ENCODE data around the gene DBNDD1. TPM values are rescaled to one million over a fixed set of nuclear protein-coding genes. Genes with fewer than 3 reads are reported as not detected.

The DBNDD1 gene
- total RNA-seq, 1 experiment from 2014 or later = 75.0 TPM

DNA sequence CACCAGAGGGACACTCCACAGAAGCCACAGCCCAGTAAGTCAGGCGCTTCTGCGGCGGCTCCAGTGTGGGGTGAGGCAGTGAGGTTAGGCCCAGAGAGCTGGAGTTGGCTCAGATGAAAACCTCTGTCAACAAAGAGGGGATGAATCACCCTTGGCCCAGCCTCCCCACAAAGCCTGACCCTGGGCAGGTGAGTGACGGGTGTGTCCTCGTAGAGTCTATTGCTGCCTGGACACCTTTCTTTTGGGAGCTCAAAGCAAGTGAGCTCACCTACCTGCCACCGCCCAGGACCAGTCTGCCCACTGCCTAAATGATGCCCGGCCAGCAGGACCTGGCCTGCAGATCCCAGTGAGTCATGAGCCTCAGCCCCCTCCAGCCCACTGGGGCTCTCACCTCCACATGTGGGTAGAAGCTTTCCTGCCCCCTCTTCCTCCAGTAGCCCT lies 24.9 kb upstream of the DBNDD1 start:
- ATAC-seq (no peak), DNase-seq (ENCODE audit: low spot score) (no peak)
- no peak overlapping the region for H3K27ac Mint-ChIP-seq
- POLR2A ChIA-PET = interaction anchor here (1.6 kb wide), 1 partner anchor 9 kb away, joined by 4 read pairs; no protein-coding TSS in a partner anchor
- no peaks in the 10 kb centered on the region for H3K9me3 Mint-ChIP-seq
- CTCF ChIA-PET = no interaction called here
- peaks cover 20% of the 10 kb centered on the region for H3K36me3 Mint-ChIP-seq
- TF ChIP-seq, protein P1, sequence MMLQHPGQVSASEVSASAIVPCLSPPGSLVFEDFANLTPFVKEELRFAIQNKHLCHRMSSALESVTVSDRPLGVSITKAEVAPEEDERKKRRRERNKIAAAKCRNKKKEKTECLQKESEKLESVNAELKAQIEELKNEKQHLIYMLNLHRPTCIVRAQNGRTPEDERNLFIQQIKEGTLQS (CRISPR knock-in tag; conservative IDR thresholded peaks at IDR 0.05) = no peak
- no peak for TF ChIP-seq ZNF416 (CRISPR knock-in tag; IDR thresholded peaks at IDR 0.05)
- no peak for TF ChIP-seq ZNF263 (CRISPR knock-in tag; IDR thresholded peaks at IDR 0.05; ENCODE audit: low read depth)
- TF ChIP-seq ELF4 (CRISPR knock-in tag; IDR thresholded peaks at IDR 0.05; ENCODE audit: low read depth) = no peak
- TF ChIP-seq, protein P2, sequence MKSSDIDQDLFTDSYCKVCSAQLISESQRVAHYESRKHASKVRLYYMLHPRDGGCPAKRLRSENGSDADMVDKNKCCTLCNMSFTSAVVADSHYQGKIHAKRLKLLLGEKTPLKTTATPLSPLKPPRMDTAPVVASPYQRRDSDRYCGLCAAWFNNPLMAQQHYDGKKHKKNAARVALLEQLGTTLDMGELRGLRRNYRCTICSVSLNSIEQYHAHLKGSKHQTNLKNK (CRISPR knock-in tag; IDR thresholded peaks at IDR 0.05) = no peak
- TF ChIP-seq, protein P3, sequence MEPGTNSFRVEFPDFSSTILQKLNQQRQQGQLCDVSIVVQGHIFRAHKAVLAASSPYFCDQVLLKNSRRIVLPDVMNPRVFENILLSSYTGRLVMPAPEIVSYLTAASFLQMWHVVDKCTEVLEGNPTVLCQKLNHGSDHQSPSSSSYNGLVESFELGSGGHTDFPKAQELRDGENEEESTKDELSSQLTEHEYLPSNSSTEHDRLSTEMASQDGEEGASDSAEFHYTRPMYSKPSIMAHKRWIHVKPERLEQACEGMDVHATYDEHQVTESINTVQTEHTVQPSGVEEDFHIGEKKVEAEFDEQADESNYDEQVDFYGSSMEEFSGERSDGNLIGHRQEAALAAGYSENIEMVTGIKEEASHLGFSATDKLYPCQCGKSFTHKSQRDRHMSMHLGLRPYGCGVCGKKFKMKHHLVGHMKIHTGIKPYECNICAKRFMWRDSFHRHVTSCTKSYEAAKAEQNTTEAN (CRISPR knock-in tag; IDR thresholded peaks at IDR 0.05) = no peak
- TF ChIP-seq, protein P4, sequence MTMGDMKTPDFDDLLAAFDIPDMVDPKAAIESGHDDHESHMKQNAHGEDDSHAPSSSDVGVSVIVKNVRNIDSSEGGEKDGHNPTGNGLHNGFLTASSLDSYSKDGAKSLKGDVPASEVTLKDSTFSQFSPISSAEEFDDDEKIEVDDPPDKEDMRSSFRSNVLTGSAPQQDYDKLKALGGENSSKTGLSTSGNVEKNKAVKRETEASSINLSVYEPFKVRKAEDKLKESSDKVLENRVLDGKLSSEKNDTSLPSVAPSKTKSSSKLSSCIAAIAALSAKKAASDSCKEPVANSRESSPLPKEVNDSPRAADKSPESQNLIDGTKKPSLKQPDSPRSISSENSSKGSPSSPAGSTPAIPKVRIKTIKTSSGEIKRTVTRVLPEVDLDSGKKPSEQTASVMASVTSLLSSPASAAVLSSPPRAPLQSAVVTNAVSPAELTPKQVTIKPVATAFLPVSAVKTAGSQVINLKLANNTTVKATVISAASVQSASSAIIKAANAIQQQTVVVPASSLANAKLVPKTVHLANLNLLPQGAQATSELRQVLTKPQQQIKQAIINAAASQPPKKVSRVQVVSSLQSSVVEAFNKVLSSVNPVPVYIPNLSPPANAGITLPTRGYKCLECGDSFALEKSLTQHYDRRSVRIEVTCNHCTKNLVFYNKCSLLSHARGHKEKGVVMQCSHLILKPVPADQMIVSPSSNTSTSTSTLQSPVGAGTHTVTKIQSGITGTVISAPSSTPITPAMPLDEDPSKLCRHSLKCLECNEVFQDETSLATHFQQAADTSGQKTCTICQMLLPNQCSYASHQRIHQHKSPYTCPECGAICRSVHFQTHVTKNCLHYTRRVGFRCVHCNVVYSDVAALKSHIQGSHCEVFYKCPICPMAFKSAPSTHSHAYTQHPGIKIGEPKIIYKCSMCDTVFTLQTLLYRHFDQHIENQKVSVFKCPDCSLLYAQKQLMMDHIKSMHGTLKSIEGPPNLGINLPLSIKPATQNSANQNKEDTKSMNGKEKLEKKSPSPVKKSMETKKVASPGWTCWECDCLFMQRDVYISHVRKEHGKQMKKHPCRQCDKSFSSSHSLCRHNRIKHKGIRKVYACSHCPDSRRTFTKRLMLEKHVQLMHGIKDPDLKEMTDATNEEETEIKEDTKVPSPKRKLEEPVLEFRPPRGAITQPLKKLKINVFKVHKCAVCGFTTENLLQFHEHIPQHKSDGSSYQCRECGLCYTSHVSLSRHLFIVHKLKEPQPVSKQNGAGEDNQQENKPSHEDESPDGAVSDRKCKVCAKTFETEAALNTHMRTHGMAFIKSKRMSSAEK (CRISPR knock-in tag; IDR thresholded peaks at IDR 0.05; ENCODE audit: borderline replicate concordance) = no peak
- no peak for TF ChIP-seq PRRX2 (CRISPR knock-in tag; IDR thresholded peaks at IDR 0.05)
- no peak for TF ChIP-seq NR1H2 (CRISPR knock-in tag; IDR thresholded peaks at IDR 0.05)
- H3K4me3 Mint-ChIP-seq = no peak overlapping the region
- H3K4me1 Mint-ChIP-seq = peaks cover 8% of the 10 kb centered on the region
- peaks cover 5% of the 10 kb centered on the region; the same call in 1 of the 2 replicates for H3K27me3 Mint-ChIP-seq (ENCODE audit: low read depth)

DNA sequence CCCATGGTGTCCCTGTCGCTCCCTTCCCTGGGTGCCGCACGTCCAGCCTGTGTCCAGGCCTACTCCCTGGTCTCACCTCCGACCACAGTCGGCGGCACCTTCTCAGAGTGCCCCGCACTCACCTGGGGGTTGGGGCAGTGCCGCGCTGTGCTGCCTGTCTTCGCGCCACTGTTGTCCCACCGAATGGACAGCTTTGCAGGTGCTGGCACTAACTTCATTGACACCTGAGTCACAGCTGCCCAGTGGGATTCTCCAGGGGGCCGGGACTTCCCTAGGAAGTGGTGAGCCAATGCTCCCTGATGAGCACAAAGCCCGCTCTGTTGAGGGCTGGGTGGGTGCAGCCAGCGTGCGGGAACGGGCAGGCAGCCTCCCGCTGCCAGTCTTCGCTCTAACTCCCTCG lies 24.3 kb upstream of the DBNDD1 start:
- H3K27ac Mint-ChIP-seq = no peak overlapping the region
- DNase-seq (ENCODE audit: low spot score) (no peak), ATAC-seq (no peak)
- ChIA-PET POLR2A (interaction anchor here (1.6 kb wide), 1 partner anchor 9 kb away, joined by 4 read pairs; no protein-coding TSS in a partner anchor), CTCF (no interaction called here)
- TF ChIP-seq FOXK1 (CRISPR knock-in tag; IDR thresholded peaks at IDR 0.05) (no peak), ZNF671 (CRISPR knock-in tag; IDR thresholded peaks at IDR 0.05) (no peak)
- peaks cover 25% of the 10 kb centered on the region for H3K36me3 Mint-ChIP-seq
- H3K9me3 Mint-ChIP-seq = no peaks in the 10 kb centered on the region
- no peak overlapping the region for H3K4me3 Mint-ChIP-seq
- peaks cover 7% of the 10 kb centered on the region for H3K4me1 Mint-ChIP-seq
- no peaks in the 10 kb centered on the region for H3K27me3 Mint-ChIP-seq (ENCODE audit: low read depth)

DNA sequence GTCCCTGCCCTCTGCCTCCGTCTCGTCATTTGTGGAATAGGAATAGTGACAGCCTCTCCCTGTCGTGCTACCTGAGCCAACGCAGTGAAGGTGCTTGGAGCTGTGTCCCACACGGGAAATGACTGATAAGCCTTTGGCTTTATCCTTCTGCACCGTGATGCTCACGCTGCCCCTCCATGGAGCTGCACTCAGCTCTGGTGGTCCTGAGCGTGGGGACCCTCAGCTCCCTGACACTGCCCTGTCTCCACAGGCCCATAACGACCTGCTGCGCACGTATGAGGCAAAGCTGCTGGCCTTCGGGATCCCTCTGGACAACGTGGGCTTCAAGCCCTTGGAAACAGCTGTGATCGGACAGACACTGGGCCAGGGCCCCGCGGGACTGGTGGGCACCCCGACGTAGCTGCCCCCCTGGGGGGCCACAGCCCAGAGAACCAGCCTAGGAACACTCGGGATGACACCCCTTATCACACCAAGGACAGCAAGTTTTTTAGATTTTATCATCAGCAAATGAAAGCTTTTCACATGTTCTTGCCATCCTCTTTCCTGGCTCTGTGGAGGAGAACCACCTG lies 23.8 kb upstream of the DBNDD1 start:
- ATAC-seq (no peak), DNase-seq (ENCODE audit: low spot score) (no peak)
- POLR2A ChIA-PET = interaction anchor here (1.6 kb wide), 1 partner anchor 8 kb away, joined by 4 read pairs; no protein-coding TSS in a partner anchor
- H3K27ac Mint-ChIP-seq = no peak overlapping the region
- CTCF ChIA-PET = no interaction called here
- H3K4me1 Mint-ChIP-seq = peaks cover 5% of the 10 kb centered on the region
- no peak overlapping the region for H3K4me3 Mint-ChIP-seq
- peaks cover 25% of the 10 kb centered on the region for H3K36me3 Mint-ChIP-seq
- H3K9me3 Mint-ChIP-seq = no peaks in the 10 kb centered on the region
- H3K27me3 Mint-ChIP-seq (ENCODE audit: low read depth) = no peaks in the 10 kb centered on the region
- TF ChIP-seq, protein P5, sequence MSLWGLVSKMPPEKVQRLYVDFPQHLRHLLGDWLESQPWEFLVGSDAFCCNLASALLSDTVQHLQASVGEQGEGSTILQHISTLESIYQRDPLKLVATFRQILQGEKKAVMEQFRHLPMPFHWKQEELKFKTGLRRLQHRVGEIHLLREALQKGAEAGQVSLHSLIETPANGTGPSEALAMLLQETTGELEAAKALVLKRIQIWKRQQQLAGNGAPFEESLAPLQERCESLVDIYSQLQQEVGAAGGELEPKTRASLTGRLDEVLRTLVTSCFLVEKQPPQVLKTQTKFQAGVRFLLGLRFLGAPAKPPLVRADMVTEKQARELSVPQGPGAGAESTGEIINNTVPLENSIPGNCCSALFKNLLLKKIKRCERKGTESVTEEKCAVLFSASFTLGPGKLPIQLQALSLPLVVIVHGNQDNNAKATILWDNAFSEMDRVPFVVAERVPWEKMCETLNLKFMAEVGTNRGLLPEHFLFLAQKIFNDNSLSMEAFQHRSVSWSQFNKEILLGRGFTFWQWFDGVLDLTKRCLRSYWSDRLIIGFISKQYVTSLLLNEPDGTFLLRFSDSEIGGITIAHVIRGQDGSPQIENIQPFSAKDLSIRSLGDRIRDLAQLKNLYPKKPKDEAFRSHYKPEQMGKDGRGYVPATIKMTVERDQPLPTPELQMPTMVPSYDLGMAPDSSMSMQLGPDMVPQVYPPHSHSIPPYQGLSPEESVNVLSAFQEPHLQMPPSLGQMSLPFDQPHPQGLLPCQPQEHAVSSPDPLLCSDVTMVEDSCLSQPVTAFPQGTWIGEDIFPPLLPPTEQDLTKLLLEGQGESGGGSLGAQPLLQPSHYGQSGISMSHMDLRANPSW (CRISPR knock-in tag; conservative IDR thresholded peaks at IDR 0.05; ENCODE audit: low read depth) = no peak
- no peak for TF ChIP-seq NFE2L1 (CRISPR knock-in tag; IDR thresholded peaks at IDR 0.05)
- no peak for TF ChIP-seq MYBL2 (CRISPR knock-in tag; IDR thresholded peaks at IDR 0.05)
- TF ChIP-seq, protein P3 (CRISPR knock-in tag; IDR thresholded peaks at IDR 0.05) = no peak
- TF ChIP-seq, protein P6, sequence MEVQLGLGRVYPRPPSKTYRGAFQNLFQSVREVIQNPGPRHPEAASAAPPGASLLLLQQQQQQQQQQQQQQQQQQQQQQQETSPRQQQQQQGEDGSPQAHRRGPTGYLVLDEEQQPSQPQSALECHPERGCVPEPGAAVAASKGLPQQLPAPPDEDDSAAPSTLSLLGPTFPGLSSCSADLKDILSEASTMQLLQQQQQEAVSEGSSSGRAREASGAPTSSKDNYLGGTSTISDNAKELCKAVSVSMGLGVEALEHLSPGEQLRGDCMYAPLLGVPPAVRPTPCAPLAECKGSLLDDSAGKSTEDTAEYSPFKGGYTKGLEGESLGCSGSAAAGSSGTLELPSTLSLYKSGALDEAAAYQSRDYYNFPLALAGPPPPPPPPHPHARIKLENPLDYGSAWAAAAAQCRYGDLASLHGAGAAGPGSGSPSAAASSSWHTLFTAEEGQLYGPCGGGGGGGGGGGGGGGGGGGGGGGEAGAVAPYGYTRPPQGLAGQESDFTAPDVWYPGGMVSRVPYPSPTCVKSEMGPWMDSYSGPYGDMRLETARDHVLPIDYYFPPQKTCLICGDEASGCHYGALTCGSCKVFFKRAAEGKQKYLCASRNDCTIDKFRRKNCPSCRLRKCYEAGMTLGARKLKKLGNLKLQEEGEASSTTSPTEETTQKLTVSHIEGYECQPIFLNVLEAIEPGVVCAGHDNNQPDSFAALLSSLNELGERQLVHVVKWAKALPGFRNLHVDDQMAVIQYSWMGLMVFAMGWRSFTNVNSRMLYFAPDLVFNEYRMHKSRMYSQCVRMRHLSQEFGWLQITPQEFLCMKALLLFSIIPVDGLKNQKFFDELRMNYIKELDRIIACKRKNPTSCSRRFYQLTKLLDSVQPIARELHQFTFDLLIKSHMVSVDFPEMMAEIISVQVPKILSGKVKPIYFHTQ (CRISPR knock-in tag; IDR thresholded peaks at IDR 0.05) = no peak
- no peak for TF ChIP-seq JUN (CRISPR knock-in tag; IDR thresholded peaks at IDR 0.05)
- TF ChIP-seq GRHL2 (CRISPR knock-in tag; IDR thresholded peaks at IDR 0.05; ENCODE audit: insufficient replicate concordance, severe bottlenecking) = no peak
- no peak for TF ChIP-seq EMX1 (CRISPR knock-in tag; IDR thresholded peaks at IDR 0.05)

All from WTC11 (cell line).